Hindlimb muscle (tissue), 1 donor: ENCODE measurements around the gene MAN1C1. TPM values are rescaled to one million over a fixed set of nuclear protein-coding genes. Genes with fewer than 3 reads are reported as not detected.
"Not testable (repeated sequence)": the region's sequence is repeated elsewhere in the genome, so short reads cannot be mapped to it uniquely, and the experiment has no call there.

ENCODE experiments used
- DNase-seq: peaks from one replicate; pipeline ENCODE4 v3.0.0-alpha.2; 2013
- polyA plus RNA-seq: library from polyadenylated mRNA; unstranded; fragments of 120-200 nt; gene quantifications from one replicate; pipeline ENCODE4 v1.2.1, GENCODE V29; 2013; ENCODE audit not compliant: insufficient read length

The MAN1C1 gene
- polyA plus RNA-seq, 1 donor: 14.2 TPM

DNA sequence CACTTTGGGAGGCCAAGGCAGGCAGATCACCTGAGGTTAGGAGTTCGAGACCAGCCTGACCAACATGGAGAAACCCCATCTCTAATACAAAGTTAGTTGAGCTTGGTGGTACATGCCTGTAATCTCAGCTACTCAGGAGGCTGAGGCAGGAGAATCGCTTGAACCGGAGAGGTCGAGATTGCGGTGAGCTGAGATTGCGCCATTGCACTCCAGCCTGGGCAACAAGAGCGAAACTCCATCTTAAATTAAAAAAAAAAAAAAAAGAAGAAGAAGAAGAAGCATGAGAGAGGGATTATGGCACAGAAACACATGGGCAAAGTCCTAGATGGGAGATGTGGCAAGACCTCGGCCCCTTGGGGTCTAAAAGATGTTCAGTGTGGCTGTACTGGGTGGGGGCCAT lies 82.5 kb downstream of the MAN1C1 start:
- not testable (repeated sequence) for DNase-seq

DNA sequence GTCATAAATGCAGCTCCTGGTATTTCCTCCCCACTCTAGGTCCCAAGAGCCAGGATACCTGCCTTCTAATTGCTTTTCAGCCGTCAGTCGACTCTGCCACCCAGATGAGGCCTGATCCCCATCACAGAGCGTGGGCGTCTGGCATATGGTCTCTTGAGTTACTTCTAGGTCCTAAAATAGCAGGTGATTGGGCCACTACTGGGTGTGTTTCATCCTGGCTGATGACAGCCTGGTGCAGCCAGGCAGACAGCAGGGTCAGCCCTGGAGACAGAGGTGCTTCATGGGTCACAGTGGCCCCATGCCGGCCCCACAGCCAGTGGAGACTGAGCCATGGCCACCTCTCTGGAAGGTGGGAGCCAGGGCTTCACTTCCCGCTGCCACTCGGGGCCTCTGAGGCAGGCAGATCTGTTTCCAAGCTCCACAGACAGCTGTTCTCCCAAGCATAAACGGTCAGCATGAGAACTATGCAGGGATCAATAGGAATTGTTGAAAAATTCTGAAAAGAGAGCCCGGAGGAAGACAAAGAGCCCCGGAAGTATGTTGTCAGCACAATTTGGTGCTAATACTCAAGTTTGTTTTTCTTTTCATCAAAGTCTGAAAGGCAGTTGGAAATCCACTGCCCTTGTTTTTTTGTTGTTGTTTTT lies 83.0 kb downstream of the MAN1C1 start:
- no peak for DNase-seq

- DNase-seq: peak; percentile 77
Measured at GRCh38 chr1:25700144-25700523, 83.5 kb downstream of the MAN1C1 start.

DNA sequence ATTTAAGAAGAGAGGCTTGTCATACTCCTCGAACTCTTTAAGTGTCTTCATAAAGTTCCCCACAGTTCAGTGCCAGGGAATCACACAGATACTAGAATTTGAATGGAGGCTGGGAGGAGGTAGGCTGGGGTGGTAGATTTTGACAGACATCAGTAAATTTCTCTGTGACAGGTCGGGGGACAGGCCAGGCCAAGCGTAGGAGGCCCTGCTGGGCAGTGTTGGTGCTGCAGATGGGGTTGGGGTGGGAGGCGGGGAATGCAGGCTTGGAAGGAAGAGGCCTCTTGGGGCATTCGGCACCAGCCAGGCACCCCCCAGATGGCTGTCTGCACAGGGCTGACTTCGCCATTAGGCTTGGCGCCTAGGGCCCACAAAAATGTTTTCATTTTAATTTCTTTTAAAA lies 84.0 kb downstream of the MAN1C1 start:
- DNase-seq: no peak

DNA sequence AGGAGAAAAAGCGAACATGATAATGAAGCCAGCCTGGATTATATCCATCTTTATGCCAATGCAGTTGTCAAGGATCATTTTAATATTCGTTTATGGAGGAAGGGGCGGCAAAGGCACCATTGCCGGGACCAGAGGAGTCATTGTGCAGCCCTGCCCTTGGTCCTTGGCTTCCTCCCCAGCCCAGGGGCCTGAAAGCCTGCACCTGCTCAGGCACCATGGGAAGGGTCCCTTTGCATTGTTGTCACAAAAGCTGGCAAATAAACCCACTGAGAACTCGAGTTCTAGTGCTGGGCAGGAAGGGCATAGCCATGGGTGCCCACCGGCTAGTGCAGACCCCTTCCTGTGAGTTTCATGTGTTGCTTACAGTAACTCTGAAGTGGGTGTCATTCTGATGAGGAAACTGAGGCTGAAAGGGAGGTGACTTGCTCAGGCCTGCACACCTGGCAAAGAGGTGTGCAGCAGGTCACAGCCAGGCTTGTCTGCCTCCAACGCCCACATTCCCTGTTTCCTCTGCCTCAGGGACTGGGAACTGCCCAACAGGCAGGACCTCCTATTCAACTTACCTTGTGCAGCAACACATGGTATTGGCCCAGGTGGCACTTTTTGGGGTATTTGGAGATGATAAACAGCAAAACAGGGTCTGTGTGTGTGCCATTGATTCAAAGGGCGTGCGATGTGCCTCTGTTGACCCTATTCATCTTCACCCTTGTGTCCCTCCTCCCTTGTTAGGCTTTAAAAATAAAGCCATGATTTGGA lies 84.6 kb downstream of the MAN1C1 start:
- no peak for DNase-seq

DNA sequence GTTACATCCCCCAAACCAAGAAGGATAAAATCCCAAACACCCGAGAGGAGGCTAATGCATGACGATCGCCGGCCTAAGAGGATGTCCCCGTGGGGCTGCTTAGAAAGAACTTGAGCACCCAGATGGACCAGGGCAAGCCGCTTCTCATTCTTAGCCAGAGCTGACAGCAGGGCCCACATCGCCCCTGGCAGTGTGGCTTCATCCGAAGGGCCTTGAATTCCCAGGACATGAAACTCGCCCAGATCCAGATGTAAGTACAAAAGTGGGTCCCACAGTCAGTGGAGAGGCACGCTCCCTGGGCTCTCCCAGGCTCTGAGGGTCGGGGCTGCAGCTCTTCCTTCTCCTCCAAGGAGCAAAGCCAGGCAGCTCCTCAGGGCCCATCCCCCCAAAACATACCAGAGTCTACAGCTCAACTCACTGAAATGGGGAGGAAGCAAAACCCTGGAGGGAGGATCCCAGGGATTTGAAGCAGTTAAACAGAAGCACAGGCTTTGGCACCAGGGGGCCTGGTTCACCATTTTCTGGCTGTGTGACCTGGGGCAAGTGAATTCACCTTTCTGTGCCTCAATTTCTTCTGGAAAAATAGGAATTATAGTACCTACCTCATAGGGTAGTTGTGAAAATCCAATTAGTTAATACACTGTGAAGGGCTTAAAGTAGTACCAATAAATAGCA lies 85.6 kb downstream of the MAN1C1 start:
- no peak for DNase-seq

GRCh38 chr1:25703041-25703440 lies 86.5 kb downstream of the MAN1C1 start:
- DNase-seq: no peak

DNA sequence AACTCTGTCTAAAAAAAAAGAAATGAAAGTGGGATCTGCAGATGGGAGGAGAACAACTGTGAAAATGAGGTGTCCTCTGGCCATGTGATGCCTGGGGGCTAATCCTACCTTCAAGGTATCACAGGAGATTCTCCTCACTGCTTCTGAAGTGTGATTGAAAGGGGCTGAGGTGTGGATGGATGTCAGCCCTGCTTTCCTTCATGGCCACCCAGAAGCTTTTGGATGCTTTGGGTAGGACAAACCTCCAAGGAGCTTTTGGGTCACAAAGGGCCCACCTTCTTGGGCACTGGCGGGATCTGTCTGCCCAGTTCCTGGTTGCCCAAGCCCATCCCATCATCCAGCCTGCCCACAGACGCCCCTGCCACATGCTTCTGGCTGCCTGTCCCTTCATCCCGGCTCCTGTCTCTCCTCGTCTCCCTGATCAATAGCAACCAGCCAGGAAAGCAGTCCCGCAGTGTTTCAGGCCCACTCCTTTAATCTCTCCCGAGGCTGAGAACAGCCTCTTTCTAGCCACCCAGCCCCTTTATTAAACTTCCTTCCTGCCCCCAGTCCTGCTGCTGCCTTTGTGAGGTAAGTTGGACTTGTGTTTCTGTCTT lies 87.2 kb downstream of the MAN1C1 start:
- DNase-seq: no peak

DNA sequence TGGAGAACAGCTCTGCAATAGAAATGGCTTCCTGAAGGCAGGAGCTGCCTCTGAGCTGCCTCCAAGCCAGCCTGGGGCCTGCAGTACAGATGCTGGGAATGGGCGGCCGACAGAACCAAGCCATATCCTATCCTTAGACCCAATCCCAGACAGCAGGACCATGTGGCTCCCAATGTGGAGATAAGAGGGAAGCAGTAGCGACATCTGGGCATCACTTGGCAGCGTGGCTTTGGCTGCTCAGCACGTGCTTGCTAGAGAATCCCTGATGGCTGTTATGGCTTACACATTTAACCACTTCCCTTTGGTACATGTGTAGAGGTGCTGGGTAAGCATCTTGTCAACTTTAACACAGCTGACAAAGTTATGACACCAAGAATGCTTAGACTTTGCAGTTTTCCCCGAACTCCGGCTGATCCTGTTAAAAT lies 87.7 kb downstream of the MAN1C1 start:
- no peak for DNase-seq

- DNase-seq: no peak
Measured at GRCh38 chr1:25705699-25706098, 89.1 kb downstream of the MAN1C1 start.

- DNase-seq: no peak
Measured at GRCh38 chr1:25706146-25707089, 89.8 kb downstream of the MAN1C1 start.

DNA sequence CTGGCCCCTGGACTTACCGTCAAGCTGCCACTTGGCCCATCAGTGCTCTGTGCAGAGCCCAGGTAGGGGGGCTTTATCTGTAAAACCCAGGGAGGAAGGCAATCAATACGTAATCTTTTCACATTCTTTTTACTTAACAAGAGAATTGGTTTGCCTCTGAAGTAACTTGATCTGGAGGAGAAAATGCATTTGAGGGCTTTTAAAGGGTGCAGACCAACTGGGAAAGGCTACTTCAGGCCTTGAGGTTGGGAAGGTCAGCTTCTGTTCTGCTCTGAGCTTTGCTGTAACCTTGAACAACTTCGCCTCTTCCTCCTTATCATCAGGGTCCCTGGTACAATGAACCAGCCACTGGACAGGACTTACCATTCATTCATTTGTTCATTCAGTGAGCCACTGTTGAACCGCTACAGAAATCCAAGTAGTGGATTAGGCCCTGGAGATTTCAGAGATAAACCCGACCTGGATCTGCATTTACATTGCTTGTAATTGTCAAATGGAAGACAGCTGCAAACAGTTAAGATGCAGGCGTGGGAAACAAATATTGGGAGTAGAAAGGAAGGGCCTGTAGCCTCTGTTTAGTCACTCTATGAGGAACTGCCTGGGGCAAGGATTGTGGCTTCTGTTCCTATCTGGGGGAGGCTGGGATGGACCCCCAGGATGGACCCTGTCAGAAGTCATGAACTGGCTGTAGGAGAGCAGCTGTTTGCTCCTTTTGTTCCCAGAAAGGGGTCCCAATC lies 90.9 kb downstream of the MAN1C1 start:
- no peak for DNase-seq

DNA sequence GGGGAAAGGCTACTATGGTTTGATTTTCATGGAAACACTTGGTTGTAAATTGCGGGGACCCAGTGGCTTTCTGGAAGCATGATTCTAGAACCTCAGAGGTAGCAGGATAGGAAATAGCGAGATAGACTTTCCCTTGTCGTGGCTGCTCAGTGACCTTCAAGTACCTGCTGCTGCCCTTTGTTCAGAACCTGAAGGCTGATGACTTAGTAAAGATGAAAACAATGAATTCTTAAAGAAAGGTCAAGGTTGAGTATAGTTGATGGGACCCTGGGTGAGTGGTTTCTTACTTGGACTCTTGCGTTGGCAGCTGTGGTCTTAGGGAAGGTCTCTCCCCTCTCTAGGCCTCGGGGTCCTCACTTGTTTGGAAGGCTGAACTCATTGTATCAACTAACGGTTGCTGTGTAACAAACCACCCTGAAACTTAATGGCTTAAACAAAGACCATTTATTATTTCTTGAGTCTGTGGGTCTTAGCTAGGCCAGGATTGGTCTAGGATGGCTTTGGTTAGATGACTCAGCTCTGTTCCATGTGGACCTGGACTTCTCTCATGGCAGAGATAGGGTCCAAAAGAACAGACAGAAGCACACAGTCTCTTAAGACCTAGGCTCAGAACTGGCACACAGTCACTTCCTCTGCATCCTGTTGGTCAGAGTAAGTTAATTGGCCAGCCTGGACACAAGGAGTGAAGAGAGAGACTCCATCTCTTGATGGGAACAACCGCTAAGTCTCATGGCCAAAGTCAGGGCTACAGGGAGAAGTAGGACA lies 94.2 kb downstream of the MAN1C1 start:
- no peak for DNase-seq

DNA sequence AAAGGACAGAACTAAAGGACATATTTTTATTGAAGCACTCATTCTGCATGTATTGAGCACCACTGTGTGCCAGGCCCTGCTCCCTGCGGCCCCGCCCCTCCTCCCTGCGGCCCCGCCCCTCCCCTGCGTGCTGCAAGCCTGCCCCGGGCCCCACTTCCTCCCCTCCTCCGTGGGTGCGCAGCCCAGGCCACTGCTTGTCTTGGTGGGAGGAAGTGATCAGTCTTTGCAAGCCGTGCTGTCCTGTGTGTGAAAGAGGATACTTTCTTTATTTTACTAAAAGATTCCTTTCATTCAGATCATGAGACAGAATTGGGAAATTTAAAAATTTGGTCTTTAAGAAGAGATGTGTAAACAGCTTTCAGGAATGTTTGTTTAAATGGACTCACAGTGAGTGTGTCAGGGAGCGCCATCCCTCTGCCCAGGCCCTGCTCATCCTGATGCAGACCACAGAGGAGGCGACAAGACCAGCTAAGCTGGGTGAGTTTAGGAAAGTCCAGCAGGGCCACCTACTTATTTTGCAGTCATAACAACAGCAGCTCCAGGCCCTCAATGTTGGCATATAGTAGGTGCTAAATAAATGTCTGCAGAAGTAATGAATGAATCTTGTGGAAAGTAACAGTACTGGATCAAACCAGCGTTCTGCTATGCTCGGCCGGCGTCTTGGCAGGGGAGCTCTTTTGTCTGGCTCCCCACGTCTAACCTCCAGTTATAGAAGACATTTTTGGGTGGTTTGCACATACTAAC lies 95.1 kb downstream of the MAN1C1 start:
- DNase-seq: no peak

DNA sequence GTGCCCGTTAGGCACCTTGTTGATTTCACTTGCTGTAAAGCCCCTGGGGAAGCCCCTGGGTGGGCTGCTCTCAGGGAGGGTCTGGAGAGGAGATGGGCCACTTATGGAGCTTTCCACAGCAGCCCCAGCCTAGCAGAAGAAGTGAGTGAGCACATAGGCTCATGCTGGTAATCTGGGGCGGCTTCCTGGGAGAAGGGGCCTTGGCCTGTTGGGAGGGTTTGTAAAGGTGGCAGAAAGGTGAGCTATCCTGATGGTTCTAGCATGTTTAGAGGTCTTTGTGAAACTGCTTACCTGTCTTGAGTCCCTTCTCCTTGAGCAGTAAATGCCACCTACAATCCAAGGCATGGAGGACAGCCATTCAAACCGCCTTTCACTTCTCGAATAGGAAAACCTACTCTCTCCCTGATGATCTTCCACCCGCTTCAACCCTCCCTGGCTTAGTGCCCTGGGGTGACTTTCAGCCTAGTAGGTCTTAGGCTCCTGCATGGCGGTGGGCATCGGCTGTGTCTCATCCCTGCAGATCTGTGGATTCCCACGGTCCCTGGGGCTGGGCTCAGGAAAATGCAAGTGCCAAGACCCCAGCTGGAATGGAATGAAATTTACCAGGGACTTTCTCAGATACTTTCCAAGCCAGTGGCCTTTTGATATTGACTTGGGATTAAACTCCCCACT lies 95.8 kb downstream of the MAN1C1 start:
- DNase-seq: no peak

GRCh38 chr1:25713961-25714360 lies 97.4 kb downstream of the MAN1C1 start:
- DNase-seq: no peak

GRCh38 chr1:25714372-25714931 lies 97.9 kb downstream of the MAN1C1 start:
- no peak for DNase-seq

DNA sequence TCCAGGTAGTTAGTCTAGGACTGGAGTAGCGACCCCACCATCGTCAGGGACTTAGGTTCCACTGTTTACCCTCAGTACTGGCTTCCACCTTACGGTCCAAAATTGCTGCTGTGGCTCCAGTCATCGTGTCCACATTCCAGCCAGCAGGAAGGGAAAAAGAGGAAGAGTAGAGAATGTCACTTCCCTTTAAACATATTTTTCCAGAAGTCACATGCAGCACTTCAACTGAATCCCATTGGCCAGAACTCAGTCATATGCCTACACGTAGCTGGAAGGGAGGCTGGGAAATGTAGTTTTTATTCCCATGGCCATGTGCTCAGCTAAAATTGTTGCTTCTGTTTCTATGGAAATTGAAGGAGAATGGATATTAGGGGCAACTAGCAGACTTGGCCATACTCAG lies 99.3 kb downstream of the MAN1C1 start:
- DNase-seq: no peak

DNA sequence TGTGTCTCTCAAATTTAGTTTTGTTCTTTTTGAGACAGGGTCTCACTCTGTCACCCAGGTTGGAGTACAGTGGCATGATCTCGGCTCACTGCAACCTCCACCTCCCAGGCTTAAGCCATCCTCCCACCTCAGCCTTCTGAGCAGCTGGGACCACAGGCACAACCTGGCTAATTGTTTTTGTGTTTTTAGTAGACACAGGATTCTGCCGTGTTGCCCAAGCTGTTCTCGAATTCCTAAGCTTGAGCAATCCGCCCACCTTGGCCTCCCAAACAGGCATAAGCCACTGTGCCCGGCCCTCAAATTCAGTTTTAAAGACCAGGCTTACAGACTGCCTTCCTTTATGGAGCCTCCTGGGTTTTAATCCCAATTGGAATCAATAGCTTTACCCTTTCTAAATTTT lies 99.7 kb downstream of the MAN1C1 start:
- DNase-seq: no peak
